Measurements from ENCODE around the gene DDX47. TPM values are rescaled to one million over a fixed set of nuclear protein-coding genes. Genes with fewer than 3 reads are reported as not detected.
A peak's percentile ranks its signal among the peaks of the same experiment; 100 is the strongest.
"Not testable (repeated sequence)": the region's sequence is repeated elsewhere in the genome, so short reads cannot be mapped to it uniquely, and the experiment has no call there.

The DDX47 gene
- total and polyA plus RNA-seq, 8 donors, result 9.6 to 108 (median 31.8) TPM

DNA sequence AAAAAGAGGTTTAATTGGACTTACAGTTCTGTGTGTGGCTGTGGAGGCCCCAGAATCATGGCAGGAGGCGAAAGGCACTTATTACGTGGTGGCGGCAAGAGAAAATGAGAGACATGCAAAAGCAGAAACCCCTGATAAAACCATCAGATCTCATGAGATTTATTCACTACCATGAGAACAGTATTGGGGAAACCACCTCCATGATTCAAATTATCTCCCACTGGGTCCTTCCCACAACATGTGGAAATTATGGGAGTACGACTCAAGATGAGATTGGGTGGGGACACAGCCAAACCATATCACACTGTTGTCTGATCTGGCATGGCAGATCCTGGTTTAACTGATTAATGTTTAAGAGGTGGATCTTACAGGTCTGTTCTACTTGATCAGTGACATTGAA is 5.6 kb downstream of the DDX47 start:
- Histone ChIP-seq H3K9me3 (no peaks in the 10 kb centered on the region), H3K27ac (peak overlapping the region in 2 of 5 donors; percentile 44 to 56)

DNA sequence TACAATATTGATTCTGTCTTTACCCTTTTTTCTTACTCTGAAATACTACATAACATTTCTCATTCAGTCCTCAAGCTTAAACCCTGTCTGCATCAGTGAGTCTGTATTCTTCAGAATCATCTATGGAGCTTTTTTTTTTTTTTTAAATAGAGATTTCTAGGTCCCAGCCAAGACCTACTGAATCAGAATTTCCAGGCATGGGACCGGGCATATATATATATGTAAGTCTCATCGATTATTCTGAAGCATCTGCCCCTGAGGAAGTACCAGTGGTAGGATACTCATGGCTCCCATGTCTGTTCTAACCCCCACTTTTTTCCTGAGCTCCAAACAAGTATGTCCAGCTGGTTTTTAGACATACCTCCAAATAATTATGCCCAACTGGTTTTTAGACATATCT is 6.1 kb downstream of the DDX47 start:
- peaks cover 28 to 61% (median 55%) of the 10 kb centered on the region in 4 donors for H3K36me3 ChIP-seq
- H3K4me3 ChIP-seq, result no peak overlapping the region
- TF ChIP-seq POLR2AphosphoS5 (IDR thresholded peaks at IDR 0.05) (no peak), POLR2A (IDR thresholded peaks at IDR 0.05) (no peak), EP300 (IDR thresholded peaks at IDR 0.05) (no peak)
- TF ChIP-seq, protein P1, sequence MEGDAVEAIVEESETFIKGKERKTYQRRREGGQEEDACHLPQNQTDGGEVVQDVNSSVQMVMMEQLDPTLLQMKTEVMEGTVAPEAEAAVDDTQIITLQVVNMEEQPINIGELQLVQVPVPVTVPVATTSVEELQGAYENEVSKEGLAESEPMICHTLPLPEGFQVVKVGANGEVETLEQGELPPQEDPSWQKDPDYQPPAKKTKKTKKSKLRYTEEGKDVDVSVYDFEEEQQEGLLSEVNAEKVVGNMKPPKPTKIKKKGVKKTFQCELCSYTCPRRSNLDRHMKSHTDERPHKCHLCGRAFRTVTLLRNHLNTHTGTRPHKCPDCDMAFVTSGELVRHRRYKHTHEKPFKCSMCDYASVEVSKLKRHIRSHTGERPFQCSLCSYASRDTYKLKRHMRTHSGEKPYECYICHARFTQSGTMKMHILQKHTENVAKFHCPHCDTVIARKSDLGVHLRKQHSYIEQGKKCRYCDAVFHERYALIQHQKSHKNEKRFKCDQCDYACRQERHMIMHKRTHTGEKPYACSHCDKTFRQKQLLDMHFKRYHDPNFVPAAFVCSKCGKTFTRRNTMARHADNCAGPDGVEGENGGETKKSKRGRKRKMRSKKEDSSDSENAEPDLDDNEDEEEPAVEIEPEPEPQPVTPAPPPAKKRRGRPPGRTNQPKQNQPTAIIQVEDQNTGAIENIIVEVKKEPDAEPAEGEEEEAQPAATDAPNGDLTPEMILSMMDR (IDR thresholded peaks at IDR 0.05), result no peak
- no peaks in the 10 kb centered on the region for H3K9me3 ChIP-seq
- intact Hi-C loops (cut with DNase I; ENCODE audit: low total_unique reads), result no loop called here
- 90 to 97% (median 95%) methylated on average over 2 of the region's 2 CpGs for WGBS, 5 donors
- H3K27ac ChIP-seq, result peak overlapping the region in 4 of 5 donors; percentile 18 to 56 (median 47)
- no peaks in the 10 kb centered on the region for H3K27me3 ChIP-seq
- H3K4me1 ChIP-seq, result peaks cover 13 to 65% (median 40%) of the 10 kb centered on the region in 4 donors
- no peak for DNase-seq

More for the DNA sequence above, 5.6 kb downstream of the DDX47 start:
- H3K36me3 ChIP-seq, result peaks cover 22 to 56% (median 49%) of the 10 kb centered on the region in 4 donors
- intact Hi-C loops (cut with DNase I; ENCODE audit: low total_unique reads), result no loop called here
- no peaks in the 10 kb centered on the region for H3K27me3 ChIP-seq
- no peak for DNase-seq
- no peak overlapping the region for H3K4me3 ChIP-seq
- TF ChIP-seq EP300 (IDR thresholded peaks at IDR 0.05) (no peak), POLR2A (IDR thresholded peaks at IDR 0.05) (no peak)
- H3K4me1 ChIP-seq, result peaks cover 19 to 70% (median 46%) of the 10 kb centered on the region in 4 donors
- WGBS, 5 donors, result 86 to 96% (median 92%) methylated on average over 4 of the region's 4 CpGs

DNA sequence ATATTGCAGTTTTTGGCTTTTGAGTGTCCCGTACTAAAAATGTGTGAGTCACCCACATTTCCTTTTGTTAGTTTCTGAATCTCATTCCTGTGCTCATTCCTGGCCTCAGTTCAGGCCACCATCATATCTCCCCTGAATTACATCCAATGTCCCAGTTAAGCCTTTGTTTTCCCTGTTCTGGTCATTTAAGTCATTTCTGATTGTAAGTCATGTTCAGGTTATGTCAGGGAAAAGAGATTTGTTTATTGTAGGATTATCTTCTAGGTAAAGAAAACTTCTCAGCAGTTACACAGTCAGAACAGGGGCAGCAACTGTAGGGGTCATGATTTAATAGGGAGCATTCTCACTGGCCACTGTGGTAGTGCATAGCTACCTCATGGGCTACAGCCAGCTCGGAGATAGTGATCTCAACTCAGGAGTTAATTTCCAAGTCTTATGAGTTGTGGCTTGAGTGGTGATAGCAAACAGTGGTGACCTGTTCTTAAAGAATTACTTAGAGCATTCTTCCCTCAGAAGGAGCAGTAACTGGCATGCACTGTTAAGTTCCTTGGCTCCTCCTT is 6.7 kb downstream of the DDX47 start:
- H3K36me3 ChIP-seq, result peaks cover 34 to 68% (median 61%) of the 10 kb centered on the region in 4 donors
- peak overlapping the region in 4 of 5 donors; percentile 18 to 56 (median 47) for H3K27ac ChIP-seq
- peak in 1 of 3 donors; percentile 30 for TF ChIP-seq POLR2AphosphoS5 (IDR thresholded peaks at IDR 0.05)
- no peak for TF ChIP-seq EP300 (IDR thresholded peaks at IDR 0.05)
- H3K4me1 ChIP-seq, result peaks cover 7 to 59% (median 36%) of the 10 kb centered on the region in 4 donors
- intact Hi-C loops (cut with DNase I; ENCODE audit: low total_unique reads), result no loop called here
- H3K4me3 ChIP-seq, result no peak overlapping the region
- no peaks in the 10 kb centered on the region for H3K9me3 ChIP-seq
- DNase-seq, result no peak
- WGBS, 5 donors, result 17 to 26% (median 22%) methylated on average over 2 of the region's 2 CpGs
- no peaks in the 10 kb centered on the region for H3K27me3 ChIP-seq

DNA sequence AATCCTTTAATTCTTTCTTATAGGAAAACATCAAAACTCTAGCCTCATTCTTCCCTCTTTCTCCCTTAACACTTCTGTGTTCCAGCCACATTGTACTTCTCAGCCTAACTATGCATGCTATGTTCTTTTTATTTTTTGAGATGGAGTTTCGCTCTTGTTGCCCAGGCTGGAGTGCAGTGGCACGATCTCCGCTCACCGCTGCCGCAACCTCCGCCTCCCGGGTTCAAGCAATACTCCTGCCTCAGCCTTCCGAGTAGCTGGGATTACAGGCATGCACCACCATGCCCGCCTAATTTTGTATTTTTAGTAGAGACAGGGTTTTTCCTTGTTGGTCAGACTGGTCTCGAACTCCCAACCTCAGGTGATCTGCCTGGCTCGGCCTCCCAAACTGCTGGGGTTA is 7.2 kb downstream of the DDX47 start:
- H3K9me3 ChIP-seq; DNase-seq; intact Hi-C loops (cut with DNase I; ENCODE audit: low total_unique reads); H3K4me3 ChIP-seq; H3K27me3 ChIP-seq: not testable (repeated sequence)
- WGBS, 5 donors, result 96 to 98% (median 97%) methylated on average over 11 of the region's 11 CpGs
- peak overlapping the region in 3 of 5 donors; percentile 44 to 56 (median 50) for H3K27ac ChIP-seq
- peaks cover 7 to 54% (median 33%) of the 10 kb centered on the region in 4 donors for H3K4me1 ChIP-seq
- H3K36me3 ChIP-seq, result peaks cover 38 to 70% (median 64%) of the 10 kb centered on the region in 4 donors

DNA sequence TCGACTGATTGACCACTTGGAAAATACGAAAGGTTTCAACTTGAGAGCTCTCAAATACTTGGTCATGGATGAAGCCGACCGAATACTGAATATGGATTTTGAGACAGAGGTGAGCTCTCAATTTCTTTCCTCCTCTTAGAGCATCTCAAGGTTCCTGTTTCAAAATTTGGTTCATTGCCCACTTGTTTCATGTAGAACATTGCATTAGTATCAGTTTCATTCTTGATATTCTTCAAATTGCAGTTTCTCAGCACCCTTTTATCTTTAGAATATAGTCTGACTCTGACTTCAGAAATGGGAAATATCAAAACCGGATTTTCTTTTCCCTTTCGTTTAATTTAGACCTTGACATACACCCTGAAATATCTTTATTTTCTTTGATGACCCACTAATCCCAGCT is 8.8 kb downstream of the DDX47 start:
- Histone ChIP-seq H3K4me3 (no peak overlapping the region), H3K9me3 (no peaks in the 10 kb centered on the region), H3K36me3 (peaks cover 53 to 78% (median 77%) of the 10 kb centered on the region in 4 donors), H3K4me1 (peaks cover 7 to 38% (median 23%) of the 10 kb centered on the region in 4 donors), H3K27ac (no peak overlapping the region), H3K27me3 (no peaks in the 10 kb centered on the region)
- intact Hi-C loops (cut with DNase I; ENCODE audit: low total_unique reads), result no loop called here
- DNase-seq, result no peak
- TF ChIP-seq EP300 (IDR thresholded peaks at IDR 0.05) (no peak), POLR2AphosphoS5 (IDR thresholded peaks at IDR 0.05) (no peak), POLR2A (IDR thresholded peaks at IDR 0.05) (no peak)
- TF ChIP-seq, protein P1 (IDR thresholded peaks at IDR 0.05), result no peak
- 85 to 89% (median 89%) methylated on average over 6 of the region's 6 CpGs for WGBS, 5 donors

DNA sequence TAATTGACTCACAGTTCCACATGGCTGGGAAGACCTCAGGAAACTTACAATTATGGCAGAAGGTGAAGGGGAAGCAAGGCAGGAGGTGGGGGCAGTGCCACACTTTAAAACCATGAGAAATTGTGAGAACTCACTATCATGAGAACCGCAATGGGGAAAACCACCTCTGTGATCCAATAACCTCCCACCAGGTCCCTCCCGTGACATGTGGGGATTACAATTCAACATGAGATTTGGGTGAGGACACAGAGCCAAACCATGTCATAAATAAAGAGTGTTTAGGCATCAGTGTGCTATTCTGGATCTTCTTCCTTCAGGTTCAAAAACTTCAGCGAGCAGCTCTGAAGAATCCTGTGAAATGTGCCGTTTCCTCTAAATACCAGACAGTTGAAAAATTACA is 9.7 kb downstream of the DDX47 start:
- H3K27me3 ChIP-seq, result no peaks in the 10 kb centered on the region
- H3K4me1 ChIP-seq, result peaks cover 7 to 30% (median 19%) of the 10 kb centered on the region in 4 donors
- H3K9me3 ChIP-seq, result no peaks in the 10 kb centered on the region
- whole genome bisulfite sequencing, 5 donors, result 92 to 99% (median 95%) methylated on average over 4 of the region's 4 CpGs
- peaks cover 61 to 87% (median 80%) of the 10 kb centered on the region in 4 donors for H3K36me3 ChIP-seq
- TF ChIP-seq, protein P1 (IDR thresholded peaks at IDR 0.05), result no peak
- no peak for TF ChIP-seq POLR2AphosphoS5 (IDR thresholded peaks at IDR 0.05)
- TF ChIP-seq EP300 (IDR thresholded peaks at IDR 0.05), result no peak
- TF ChIP-seq POLR2A (IDR thresholded peaks at IDR 0.05), result no peak
- intact Hi-C loops (cut with DNase I; ENCODE audit: low total_unique reads), result no loop called here
- H3K4me3 ChIP-seq, result no peak overlapping the region
- DNase-seq, result no peak
- H3K27ac ChIP-seq, result no peak overlapping the region
